Measurements from ENCODE around the gene SARNP.

Gene SARNP

DNA sequence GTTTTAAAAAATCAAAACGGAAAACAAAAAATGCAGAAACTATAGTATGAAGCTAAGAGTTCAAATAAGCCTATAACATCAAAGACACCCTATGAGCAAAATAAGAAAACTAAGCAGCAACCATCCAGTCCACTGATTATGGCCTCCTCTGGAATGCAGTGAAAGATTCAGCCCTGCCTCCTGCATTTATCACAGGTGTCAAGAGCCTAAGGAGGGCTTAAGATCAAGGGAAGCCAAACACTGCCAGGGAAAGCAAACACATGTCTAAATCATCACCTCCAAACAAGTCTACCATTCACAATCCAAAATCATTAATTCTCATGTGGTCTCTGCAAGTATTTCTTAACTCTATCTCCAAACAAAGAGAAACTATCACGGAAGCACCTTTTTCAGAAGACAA lies 28.4 kb downstream of the SARNP start:
- WGBS (ENCODE audit: extremely low coverage, insufficient coverage, low lambda C conversion rate): no CpG with 5 or more reads among the region's 2 CpGs

DNA sequence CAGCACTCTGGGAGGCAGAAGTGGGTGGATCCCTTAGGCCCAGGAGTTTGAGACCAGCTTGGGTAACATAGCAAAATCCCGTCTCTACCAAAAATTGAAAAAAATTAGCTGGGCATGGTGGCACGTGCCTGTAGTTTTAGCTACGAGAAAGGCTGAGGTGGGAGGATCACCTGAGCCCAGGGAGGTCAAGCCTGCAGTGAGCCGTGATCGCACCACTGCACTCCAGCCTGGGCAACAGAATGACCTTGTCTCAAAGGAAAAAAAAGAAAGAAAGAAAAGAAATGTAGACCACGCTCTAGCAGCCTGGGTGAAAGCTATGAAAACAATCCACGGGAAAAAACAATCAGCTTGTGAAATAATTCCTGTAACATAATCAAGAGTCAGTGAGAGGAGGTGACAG lies 29.0 kb downstream of the SARNP start:
- Histone ChIP-seq H3K36me3 (ENCODE audit: control insufficient read depth, insufficient read depth, low read length) (peaks cover 4% of the 10 kb centered on the region), H3K56ac (ENCODE audit: low read length) (no peak overlapping the region), H3K18ac (ENCODE audit: low read length) (no peak overlapping the region), H3K4ac (ENCODE audit: low read depth, low read length) (no peak overlapping the region), H4K8ac (ENCODE audit: low read depth, low read length) (no peak overlapping the region), H3K23ac (ENCODE audit: low read length) (no peak overlapping the region), H2BK120ac (ENCODE audit: low read depth, low read length) (no peak overlapping the region), H3K27ac (ENCODE audit: low read depth, low read length) (no peak overlapping the region), H2BK5ac (ENCODE audit: low read length) (no peak overlapping the region), H2AK5ac (ENCODE audit: low read length) (no peak overlapping the region), H3K4me2 (ENCODE audit: low read length) (no peak overlapping the region), H3K27me3 (ENCODE audit: insufficient read depth, low read length, poor library complexity) (no peaks in the 10 kb centered on the region), H3K79me1 (ENCODE audit: low read length) (no peaks in the 10 kb centered on the region), H4K5ac (ENCODE audit: low read length) (no peak overlapping the region), H3K4me3 (ENCODE audit: low read length) (no peak overlapping the region), H3K4me1 (ENCODE audit: control insufficient read depth, low read depth, low read length) (no peaks in the 10 kb centered on the region), H3K79me2 (ENCODE audit: control insufficient read depth, insufficient read depth, low read length) (no peaks in the 10 kb centered on the region), H2BK15ac (replicated peaks; ENCODE audit: low read depth) (no peak overlapping the region), H3K9ac (ENCODE audit: low read length) (no peak overlapping the region)
- DNase-seq: no peak
- WGBS (ENCODE audit: extremely low coverage, insufficient coverage, low lambda C conversion rate): no CpG with 5 or more reads among the region's 7 CpGs

More for the DNA sequence above, 28.4 kb downstream of the SARNP start:
- H3K79me2 ChIP-seq (ENCODE audit: control insufficient read depth, insufficient read depth, low read length): no peaks in the 10 kb centered on the region
- no peak overlapping the region for H4K5ac ChIP-seq (ENCODE audit: low read length)
- no peak overlapping the region for H3K4me2 ChIP-seq (ENCODE audit: low read length)
- no peak overlapping the region for H3K23ac ChIP-seq (ENCODE audit: low read length)
- H3K4me3 ChIP-seq (ENCODE audit: low read length): no peak overlapping the region
- H3K4ac ChIP-seq (ENCODE audit: low read depth, low read length): no peak overlapping the region
- no peak overlapping the region for H3K56ac ChIP-seq (ENCODE audit: low read length)
- no peak overlapping the region for H3K27ac ChIP-seq (ENCODE audit: low read depth, low read length)
- H2BK15ac ChIP-seq (replicated peaks; ENCODE audit: low read depth): no peak overlapping the region
- no peak overlapping the region for H2BK120ac ChIP-seq (ENCODE audit: low read depth, low read length)
- peaks cover 4% of the 10 kb centered on the region for H3K36me3 ChIP-seq (ENCODE audit: control insufficient read depth, insufficient read depth, low read length)
- H3K18ac ChIP-seq (ENCODE audit: low read length): no peak overlapping the region
- no peaks in the 10 kb centered on the region for H3K4me1 ChIP-seq (ENCODE audit: control insufficient read depth, low read depth, low read length)
- no peak overlapping the region for H2AK5ac ChIP-seq (ENCODE audit: low read length)
- no peak overlapping the region for H4K8ac ChIP-seq (ENCODE audit: low read depth, low read length)
- no peak overlapping the region for H2BK5ac ChIP-seq (ENCODE audit: low read length)
- no peaks in the 10 kb centered on the region for H3K27me3 ChIP-seq (ENCODE audit: insufficient read depth, low read length, poor library complexity)
- no peak overlapping the region for H3K9ac ChIP-seq (ENCODE audit: low read length)
- DNase-seq: no peak
- H3K79me1 ChIP-seq (ENCODE audit: low read length): no peaks in the 10 kb centered on the region

DNA sequence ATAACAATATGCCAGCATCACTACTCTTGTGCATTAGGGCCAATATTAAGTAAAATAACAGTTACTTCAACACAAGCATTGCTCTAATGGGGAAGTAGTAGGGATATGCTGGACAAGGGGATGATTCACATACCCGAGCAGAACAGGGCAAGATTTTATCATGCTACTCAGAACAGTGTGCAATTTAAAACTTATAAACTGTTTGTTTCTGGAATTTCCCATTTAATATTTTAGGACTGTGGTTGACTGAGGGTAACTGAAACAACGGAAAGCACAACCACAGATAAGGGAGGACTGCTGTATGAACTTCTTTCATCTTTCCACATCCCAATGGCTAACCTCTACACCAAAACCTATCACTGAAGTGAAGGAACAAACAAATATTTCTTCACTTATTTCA lies 36.8 kb downstream of the SARNP start:
- Histone ChIP-seq H3K23ac (ENCODE audit: low read length) (no peak overlapping the region), H3K27me3 (ENCODE audit: insufficient read depth, low read length, poor library complexity) (no peaks in the 10 kb centered on the region), H3K9ac (ENCODE audit: low read length) (no peak overlapping the region), H4K8ac (ENCODE audit: low read depth, low read length) (no peak overlapping the region), H3K27ac (ENCODE audit: low read depth, low read length) (no peak overlapping the region), H3K4me3 (ENCODE audit: low read length) (no peak overlapping the region), H3K18ac (ENCODE audit: low read length) (no peak overlapping the region), H3K56ac (ENCODE audit: low read length) (no peak overlapping the region), H2AK5ac (ENCODE audit: low read length) (no peak overlapping the region), H3K4ac (ENCODE audit: low read depth, low read length) (no peak overlapping the region), H3K36me3 (ENCODE audit: control insufficient read depth, insufficient read depth, low read length) (peaks cover 2% of the 10 kb centered on the region), H3K79me1 (ENCODE audit: low read length) (peaks cover 3% of the 10 kb centered on the region), H4K5ac (ENCODE audit: low read length) (no peak overlapping the region), H3K79me2 (ENCODE audit: control insufficient read depth, insufficient read depth, low read length) (no peaks in the 10 kb centered on the region), H2BK120ac (ENCODE audit: low read depth, low read length) (no peak overlapping the region), H3K4me1 (ENCODE audit: control insufficient read depth, low read depth, low read length) (no peaks in the 10 kb centered on the region), H3K4me2 (ENCODE audit: low read length) (no peak overlapping the region), H2BK5ac (ENCODE audit: low read length) (no peak overlapping the region), H2BK15ac (replicated peaks; ENCODE audit: low read depth) (no peak overlapping the region)
- no CpG with 5 or more reads among the region's 2 CpGs for WGBS (ENCODE audit: extremely low coverage, insufficient coverage, low lambda C conversion rate)
- no peak for DNase-seq

DNA sequence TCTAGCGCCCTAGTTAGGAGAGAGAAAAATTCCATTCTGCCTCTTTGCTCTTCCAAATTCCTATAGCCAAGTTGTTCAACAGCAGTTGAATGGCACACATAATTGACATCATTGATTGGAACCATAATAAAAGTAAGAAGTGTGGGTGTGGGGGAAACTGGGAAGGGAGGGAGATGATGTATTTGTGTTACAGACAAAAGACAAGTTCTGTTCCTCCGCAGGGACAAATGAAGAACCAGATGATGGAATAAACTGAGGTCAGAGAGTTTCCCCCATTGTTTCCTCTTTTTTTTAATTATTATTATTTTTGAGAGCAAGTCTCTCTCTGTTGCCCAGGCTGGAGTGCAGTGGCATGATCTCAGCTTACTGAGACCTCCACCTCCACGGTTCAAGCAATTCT lies 39.7 kb downstream of the SARNP start:
- Histone ChIP-seq H4K5ac (ENCODE audit: low read length) (no peak overlapping the region), H3K4me3 (ENCODE audit: low read length) (no peak overlapping the region), H3K4ac (ENCODE audit: low read depth, low read length) (no peak overlapping the region), H3K79me2 (ENCODE audit: control insufficient read depth, insufficient read depth, low read length) (no peaks in the 10 kb centered on the region), H3K79me1 (ENCODE audit: low read length) (peaks cover 3% of the 10 kb centered on the region), H3K27me3 (ENCODE audit: insufficient read depth, low read length, poor library complexity) (no peaks in the 10 kb centered on the region), H4K8ac (ENCODE audit: low read depth, low read length) (no peak overlapping the region), H3K56ac (ENCODE audit: low read length) (no peak overlapping the region), H3K9ac (ENCODE audit: low read length) (no peak overlapping the region), H2BK120ac (ENCODE audit: low read depth, low read length) (no peak overlapping the region), H3K4me2 (ENCODE audit: low read length) (no peak overlapping the region), H3K4me1 (ENCODE audit: control insufficient read depth, low read depth, low read length) (no peaks in the 10 kb centered on the region), H3K36me3 (ENCODE audit: control insufficient read depth, insufficient read depth, low read length) (no peaks in the 10 kb centered on the region), H2AK5ac (ENCODE audit: low read length) (no peak overlapping the region), H3K23ac (ENCODE audit: low read length) (no peak overlapping the region), H2BK15ac (replicated peaks; ENCODE audit: low read depth) (no peak overlapping the region), H2BK5ac (ENCODE audit: low read length) (no peak overlapping the region), H3K18ac (ENCODE audit: low read length) (no peak overlapping the region), H3K27ac (ENCODE audit: low read depth, low read length) (no peak overlapping the region)
- WGBS (ENCODE audit: extremely low coverage, insufficient coverage, low lambda C conversion rate): no CpG with 5 or more reads among the region's 3 CpGs
- DNase-seq: no peak

DNA sequence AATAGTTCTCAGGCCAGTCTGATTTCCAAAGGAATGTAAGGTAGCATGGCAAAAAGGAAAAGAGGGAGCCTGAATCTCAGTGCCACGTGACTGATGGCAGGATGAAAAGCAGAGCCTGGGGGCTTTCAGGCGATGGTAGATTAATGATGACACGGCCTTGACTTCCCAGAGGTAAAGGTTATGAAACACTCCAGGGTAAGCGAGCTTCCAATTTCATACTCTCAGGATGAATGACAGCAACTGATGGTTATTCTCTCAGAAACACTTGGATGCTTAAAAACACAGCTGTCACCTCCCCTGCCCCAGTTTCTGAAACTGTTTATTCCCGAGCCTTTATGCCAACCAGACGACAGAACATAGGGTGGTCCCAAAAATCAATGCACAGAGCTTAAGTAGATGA lies 45.8 kb downstream of the SARNP start:
- WGBS (ENCODE audit: extremely low coverage, insufficient coverage, low lambda C conversion rate): no CpG with 5 or more reads among the region's 6 CpGs
- Histone ChIP-seq H3K9ac (ENCODE audit: low read length) (no peak overlapping the region), H2BK15ac (replicated peaks; ENCODE audit: low read depth) (no peak overlapping the region), H2BK5ac (ENCODE audit: low read length) (no peak overlapping the region), H2BK120ac (ENCODE audit: low read depth, low read length) (no peak overlapping the region), H3K56ac (ENCODE audit: low read length) (no peak overlapping the region), H3K18ac (ENCODE audit: low read length) (no peak overlapping the region), H3K79me2 (ENCODE audit: control insufficient read depth, insufficient read depth, low read length) (no peaks in the 10 kb centered on the region), H3K36me3 (ENCODE audit: control insufficient read depth, insufficient read depth, low read length) (no peaks in the 10 kb centered on the region), H3K79me1 (ENCODE audit: low read length) (peaks cover 3% of the 10 kb centered on the region), H3K27me3 (ENCODE audit: insufficient read depth, low read length, poor library complexity) (no peaks in the 10 kb centered on the region), H2AK5ac (ENCODE audit: low read length) (no peak overlapping the region), H3K4ac (ENCODE audit: low read depth, low read length) (no peak overlapping the region), H3K23ac (ENCODE audit: low read length) (no peak overlapping the region), H4K5ac (ENCODE audit: low read length) (no peak overlapping the region), H3K4me1 (ENCODE audit: control insufficient read depth, low read depth, low read length) (no peaks in the 10 kb centered on the region), H3K27ac (ENCODE audit: low read depth, low read length) (no peak overlapping the region), H3K4me2 (ENCODE audit: low read length) (no peak overlapping the region), H4K8ac (ENCODE audit: low read depth, low read length) (no peak overlapping the region), H3K4me3 (ENCODE audit: low read length) (no peak overlapping the region)
- no peak for DNase-seq

DNA sequence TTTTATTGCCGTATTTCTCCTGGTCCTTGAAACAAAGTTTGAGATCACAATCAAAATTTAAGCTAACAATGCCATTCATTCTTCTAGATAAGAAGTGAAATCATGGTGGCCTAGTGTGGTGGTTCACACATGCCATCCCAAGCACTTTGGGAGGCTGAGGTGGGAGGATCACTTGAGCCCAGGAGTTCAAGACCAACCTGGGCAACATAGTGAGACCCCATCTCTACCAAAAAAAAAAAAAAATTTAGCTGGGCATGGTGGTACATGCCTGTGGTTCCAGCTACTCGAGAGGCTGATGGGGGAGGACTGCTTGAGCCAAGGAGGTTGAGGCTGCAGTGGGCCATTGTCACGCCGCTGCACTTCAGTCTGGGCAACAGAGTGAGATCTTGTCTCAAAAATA lies 50.4 kb downstream of the SARNP start:
- Histone ChIP-seq H3K23ac (ENCODE audit: low read length) (no peak overlapping the region), H3K4me3 (ENCODE audit: low read length) (no peak overlapping the region), H2AK5ac (ENCODE audit: low read length) (no peak overlapping the region), H4K8ac (ENCODE audit: low read depth, low read length) (no peak overlapping the region), H2BK5ac (ENCODE audit: low read length) (no peak overlapping the region), H3K79me1 (ENCODE audit: low read length) (peaks cover 6% of the 10 kb centered on the region), H3K4me1 (ENCODE audit: control insufficient read depth, low read depth, low read length) (no peaks in the 10 kb centered on the region), H2BK15ac (replicated peaks; ENCODE audit: low read depth) (no peak overlapping the region), H3K9ac (ENCODE audit: low read length) (no peak overlapping the region), H3K4me2 (ENCODE audit: low read length) (no peak overlapping the region), H3K36me3 (ENCODE audit: control insufficient read depth, insufficient read depth, low read length) (no peaks in the 10 kb centered on the region), H3K56ac (ENCODE audit: low read length) (no peak overlapping the region), H3K4ac (ENCODE audit: low read depth, low read length) (no peak overlapping the region), H3K18ac (ENCODE audit: low read length) (no peak overlapping the region), H3K27ac (ENCODE audit: low read depth, low read length) (no peak overlapping the region), H4K5ac (ENCODE audit: low read length) (no peak overlapping the region), H3K27me3 (ENCODE audit: insufficient read depth, low read length, poor library complexity) (no peaks in the 10 kb centered on the region), H2BK120ac (ENCODE audit: low read depth, low read length) (no peak overlapping the region), H3K79me2 (ENCODE audit: control insufficient read depth, insufficient read depth, low read length) (no peaks in the 10 kb centered on the region)
- DNase-seq: no peak
- no CpG with 5 or more reads among the region's 4 CpGs for WGBS (ENCODE audit: extremely low coverage, insufficient coverage, low lambda C conversion rate)

Measured in mesendoderm (in vitro differentiated cells).